Measurements from ENCODE around the gene TRIM24.
"Not testable (repeated sequence)": the region's sequence is repeated elsewhere in the genome, so short reads cannot be mapped to it uniquely, and the experiment has no call there.

The TRIM24 gene

DNA sequence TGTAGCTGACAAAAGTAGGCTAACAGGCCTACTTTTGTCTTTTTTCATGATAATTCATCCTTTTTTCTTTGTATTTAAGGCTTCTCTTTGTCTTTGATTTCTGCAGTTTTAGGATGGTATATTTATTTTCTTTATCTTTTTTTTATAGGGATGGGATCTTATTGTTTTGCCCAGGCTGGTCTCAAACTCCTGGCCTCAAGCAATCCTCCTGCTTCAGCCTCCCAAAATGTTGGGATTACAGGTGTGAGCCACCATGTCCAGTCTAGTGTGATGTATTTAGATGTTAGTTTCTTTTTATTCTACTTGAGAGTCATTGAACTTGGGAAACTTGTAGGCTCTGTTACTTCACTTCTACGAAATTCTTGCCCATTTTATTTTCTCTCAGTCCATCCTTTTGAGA lies 35.4 kb downstream of the TRIM24 start:
- no peak for DNase-seq

DNA sequence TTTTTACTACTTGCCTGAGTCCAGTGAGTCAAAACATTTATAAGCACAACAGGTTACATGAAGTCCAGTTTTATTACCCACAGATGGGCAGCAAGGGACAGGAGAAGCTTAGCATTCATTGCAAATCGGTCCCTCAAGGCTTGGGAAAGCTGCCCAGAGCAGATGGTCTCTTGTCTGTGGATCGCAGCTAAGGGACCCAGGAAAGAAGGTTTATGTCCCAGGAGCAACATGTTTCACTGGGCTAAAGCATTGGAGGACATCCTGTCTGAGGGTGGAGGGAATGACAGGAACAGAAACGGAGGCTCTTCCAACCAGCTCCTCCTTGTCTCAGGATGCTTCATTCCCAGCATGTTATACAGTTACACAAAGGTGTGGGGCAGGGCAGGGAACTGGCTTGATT lies 39.3 kb downstream of the TRIM24 start:
- DNase-seq: no peak

DNA sequence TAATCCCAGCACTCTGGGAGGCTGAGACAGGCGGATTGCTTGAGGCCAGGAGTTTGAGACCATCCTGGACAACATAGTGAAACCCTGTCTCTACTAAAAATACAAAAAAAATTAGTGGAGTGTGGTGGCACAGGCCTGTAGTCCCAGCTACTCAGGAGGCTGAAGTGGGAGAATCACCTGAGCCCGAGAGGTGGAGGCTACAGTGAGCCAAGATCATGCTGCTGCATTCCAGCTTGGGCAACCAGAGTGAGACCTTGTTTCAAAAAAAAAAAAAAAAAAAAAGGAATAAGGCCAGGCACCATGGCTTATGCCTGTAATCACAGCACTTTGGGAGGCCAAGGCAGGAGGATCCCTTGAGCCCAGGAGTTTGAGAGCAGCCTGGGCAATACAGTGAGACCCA lies 40.2 kb downstream of the TRIM24 start:
- not testable (repeated sequence) for DNase-seq

GRCh38 chr7:138500892-138501291 lies 40.8 kb downstream of the TRIM24 start:
- DNase-seq: no peak

DNA sequence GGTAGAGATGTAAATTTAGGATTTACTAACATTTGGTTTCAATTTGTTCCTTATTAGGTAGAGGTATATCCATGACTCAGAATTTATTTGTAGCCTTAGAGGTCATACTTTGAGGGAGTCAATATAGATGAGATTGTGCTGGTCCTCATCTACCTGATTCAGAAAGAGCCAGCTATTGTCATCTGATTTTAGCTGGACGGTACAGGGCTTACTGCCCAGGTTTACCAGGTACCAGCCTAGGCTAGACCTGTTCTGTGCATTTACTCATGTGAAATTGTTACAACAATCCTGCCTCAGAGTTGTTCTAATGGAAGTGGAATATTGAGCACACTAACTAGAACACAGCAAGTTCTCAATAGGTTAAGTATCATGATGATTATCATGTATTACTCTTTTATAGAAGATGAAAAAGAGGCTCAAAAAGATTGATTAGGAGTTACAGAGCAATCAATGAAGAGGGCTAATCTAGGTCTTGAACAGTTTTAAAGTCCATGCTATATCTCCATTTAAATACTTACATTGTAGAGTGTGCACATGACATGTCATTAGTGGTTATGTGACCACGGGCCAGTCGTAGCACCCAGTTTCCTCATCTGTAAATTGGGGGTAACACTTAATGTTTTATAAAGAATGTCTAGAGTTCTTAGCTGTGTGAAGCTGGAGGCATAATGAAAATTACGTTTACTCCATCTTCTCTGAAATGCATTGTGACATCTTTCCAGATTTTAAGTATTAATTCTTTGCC lies 42.1 kb downstream of the TRIM24 start:
- DNase-seq: no peak

GRCh38 chr7:138505361-138505873 lies 45.4 kb downstream of the TRIM24 start:
- no peak for DNase-seq

- DNase-seq: no peak
Measured at GRCh38 chr7:138506764-138507163, 46.7 kb downstream of the TRIM24 start.

- no peak for DNase-seq
Measured at GRCh38 chr7:138510003-138510402, 49.9 kb downstream of the TRIM24 start.

DNA sequence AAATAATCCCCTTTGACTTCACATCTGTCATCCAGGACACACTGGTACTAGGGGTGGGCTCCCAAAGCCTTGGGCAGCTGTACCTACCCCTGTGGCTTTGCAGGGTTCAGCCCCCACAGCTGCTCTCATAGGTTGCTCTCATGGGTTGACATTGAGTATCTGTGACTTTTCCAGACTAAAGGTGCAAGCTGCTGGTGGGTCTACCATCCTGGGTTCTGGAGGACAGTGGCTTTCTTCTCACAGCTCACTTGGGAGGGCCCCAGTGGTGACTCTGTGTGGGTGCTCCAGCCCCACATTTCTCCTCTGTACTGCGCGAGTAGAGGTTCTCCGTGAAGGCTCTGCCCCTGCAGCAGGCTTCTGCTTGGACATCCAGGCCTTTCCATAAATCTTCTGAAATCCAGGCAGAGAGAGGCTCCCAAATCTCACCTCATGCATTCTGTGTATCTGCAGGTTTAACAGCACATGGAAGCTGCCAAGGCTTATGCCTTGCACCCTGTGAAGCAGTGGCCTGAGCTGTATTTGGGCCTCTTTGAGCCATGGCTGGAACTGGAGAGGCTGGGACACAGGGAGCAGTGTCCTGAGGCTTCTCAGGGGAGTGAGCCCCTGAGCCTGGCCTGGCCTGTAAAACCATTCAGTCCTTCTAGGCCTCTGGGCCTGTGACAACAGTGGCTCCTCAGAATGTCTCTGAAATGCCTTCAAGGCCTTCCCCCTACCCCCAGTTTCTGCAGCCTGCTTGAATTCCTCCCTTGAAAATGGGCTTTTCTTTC lies 52.2 kb downstream of the TRIM24 start:
- DNase-seq: no peak

DNA sequence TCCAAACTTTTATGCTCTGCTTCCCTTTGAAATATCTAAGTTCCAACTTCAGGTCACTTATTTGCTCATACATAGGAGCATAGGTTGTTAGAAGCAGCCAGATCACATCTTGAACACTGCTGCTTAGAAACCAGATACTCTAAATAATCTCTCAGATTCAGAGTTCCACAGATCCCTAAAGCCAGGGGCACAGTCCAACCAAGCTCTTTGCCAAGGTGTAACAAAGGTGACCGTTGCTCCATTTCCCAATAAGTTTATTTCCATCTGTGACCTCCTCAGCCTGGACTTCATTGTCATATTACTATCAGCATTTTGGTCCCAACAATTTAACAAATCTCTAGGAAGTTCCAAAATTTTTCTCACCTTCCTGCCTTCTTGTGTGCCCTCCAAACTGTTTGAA lies 52.8 kb downstream of the TRIM24 start:
- DNase-seq: no peak

- no peak for DNase-seq
Measured at GRCh38 chr7:138513344-138513871, 53.3 kb downstream of the TRIM24 start.

DNA sequence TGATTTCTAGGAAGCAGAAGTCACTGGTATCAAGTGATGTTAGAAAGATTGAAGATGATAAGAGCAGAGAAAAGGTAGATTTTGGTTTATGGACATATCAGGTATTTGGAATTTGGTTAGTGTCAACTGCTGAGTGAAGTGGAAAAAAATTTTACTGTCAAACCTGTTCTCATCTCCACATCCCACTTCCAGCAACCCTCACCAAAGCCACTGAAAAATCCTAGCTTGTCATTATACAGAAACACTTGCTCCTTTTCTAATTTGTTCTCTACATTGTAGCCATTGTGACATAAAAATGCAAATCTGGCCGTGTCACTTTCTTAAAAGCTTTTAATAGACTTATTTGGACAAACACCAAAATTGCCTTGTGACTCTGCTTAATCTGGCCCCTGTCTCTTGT lies 54.0 kb downstream of the TRIM24 start:
- no peak for DNase-seq

DNA sequence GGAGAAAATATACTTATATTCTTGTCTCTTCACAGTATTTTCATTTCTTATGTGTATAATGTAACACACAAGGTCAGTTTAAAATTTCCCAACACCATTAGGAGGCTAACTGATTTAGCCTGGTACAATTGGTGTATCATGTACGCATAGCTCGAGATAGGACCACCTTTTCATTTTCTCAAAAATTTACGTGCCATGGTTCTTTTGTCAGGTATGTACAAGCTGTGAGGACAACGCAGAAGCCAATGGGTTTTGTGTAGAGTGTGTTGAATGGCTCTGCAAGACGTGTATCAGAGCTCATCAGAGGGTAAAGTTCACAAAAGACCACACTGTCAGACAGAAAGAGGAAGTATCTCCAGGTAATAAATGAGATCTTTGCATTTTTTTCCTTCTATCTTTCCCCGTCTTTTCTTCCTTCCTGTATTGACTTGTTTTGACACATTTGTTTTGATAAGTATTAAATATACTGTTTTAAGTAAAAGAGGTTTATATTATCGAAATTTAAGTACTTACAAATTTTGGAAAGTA lies 55.0 kb downstream of the TRIM24 start:
- DNase-seq: no peak

DNA sequence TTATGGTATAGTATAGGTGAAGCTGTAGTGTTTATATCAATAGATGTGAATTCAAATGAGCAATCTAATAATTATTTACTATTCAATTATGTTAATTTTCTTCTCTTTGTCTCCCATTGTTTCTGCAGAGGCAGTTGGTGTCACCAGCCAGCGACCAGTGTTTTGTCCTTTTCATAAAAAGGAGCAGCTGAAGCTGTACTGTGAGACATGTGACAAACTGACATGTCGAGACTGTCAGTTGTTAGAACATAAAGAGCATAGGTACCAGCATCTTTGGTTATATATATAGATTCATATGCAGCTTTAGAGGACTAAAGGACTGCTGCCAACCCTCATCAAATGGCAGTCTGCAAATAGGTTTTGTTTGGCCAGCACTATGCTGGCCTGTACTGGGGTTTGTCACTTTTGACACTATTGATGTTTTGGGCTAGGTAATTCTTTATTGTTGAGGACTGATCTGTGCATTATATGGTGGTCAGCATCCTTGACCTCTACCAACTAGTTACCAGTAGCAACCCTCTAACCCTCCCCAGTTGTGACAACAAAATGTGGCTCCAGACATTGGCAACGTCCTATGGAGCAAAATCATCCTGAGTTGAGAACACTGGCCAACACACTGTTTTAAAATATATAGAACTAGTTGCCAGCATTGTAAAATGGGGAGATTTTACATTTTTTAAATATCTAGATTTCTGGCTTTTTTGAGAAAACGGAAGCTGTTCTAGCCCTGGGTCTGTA lies 59.2 kb downstream of the TRIM24 start:
- no peak for DNase-seq

GRCh38 chr7:138520742-138521141 lies 60.7 kb downstream of the TRIM24 start:
- no peak for DNase-seq

DNA sequence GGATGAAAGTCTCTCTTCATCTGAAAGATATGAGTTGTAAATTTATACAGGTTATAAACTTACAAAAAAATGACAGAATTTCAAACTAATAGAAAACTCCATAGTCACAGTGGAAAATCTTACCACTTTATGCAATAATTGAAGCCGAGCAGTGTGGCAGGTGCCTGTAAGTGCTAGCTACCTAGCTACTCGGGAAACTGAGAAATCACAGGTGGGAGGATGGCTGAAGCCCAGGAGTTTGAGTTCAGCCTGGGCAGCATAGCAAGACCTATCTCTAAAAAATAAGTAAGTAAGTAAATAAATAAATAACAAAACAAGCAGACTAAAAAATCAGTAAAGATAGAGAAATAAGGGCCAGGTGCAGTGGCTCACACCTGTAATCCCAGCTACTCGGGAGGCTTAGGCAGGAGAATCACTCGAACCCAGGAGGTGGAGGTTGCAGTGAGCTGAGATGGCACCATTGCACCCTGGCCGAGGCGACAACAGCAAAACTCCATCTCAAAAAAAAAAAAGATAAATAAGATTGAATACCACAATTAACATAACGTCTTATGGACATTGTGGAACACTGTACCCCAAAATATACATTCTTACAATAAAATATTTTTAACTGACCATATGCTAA lies 61.9 kb downstream of the TRIM24 start:
- no peak for DNase-seq

GRCh38 chr7:138524259-138524658 lies 64.2 kb downstream of the TRIM24 start:
- no peak for DNase-seq

- DNase-seq: no peak
Measured at GRCh38 chr7:138525757-138526156, 65.7 kb downstream of the TRIM24 start.

- no peak for DNase-seq
Measured at GRCh38 chr7:138527746-138528223, 67.7 kb downstream of the TRIM24 start.

DNA sequence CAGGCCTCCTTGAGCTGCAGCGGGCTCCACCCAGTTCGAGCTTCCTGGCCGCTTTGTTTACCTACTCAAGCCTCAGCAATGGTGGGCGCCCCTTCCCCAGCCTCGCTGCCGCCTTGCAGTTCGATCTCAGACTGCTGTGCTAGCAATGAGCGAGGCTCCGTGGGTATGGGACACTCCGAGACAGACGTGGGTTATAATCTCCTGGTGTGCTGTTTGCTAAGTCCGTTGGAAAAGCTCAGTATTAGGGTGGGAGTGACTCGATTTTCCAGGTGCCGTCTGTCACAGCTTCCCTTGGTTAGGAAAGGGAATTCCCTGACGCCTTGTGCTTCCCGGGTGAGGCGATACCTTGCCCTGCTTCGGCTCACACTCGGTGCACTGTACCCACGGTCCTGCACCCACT lies 76.8 kb downstream of the TRIM24 start:
- not testable (repeated sequence) for DNase-seq

GRCh38 chr7:138538518-138538917 lies 78.5 kb downstream of the TRIM24 start:
- no peak for DNase-seq

DNA sequence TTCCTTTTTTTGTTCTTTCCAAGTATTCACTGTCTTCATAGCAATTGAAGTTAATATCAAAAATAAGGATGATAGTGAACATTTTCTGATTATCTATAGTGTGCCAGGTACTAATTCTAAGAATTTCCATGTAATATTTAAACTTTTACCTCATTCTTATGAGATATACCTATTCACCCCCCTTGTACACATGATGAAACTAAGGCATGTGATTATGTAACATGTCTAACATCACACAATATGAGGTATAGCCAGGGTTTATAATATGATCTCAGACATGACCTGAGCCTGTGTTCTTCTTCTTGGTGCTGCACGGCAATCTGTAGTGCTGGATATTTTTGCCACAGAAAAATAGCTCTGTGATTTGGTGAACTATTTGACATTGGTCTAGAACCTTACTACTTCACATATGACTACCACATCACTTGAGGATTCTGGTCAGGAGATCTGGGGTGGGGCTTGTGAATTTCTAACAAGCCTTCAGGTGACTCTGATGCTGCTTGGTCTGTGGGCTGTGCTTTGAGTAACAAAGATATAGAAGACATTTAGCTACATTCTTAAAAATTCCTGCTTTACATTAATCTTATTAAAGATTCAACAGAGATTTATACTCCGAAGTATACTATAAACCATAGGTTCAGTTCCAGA lies 79.1 kb downstream of the TRIM24 start:
- no peak for DNase-seq

Data from inflammatory macrophage treated with lipopolysaccharide for 4 hours (primary cell).